ENCODE data around the gene ABCC8.

ABCC8 gene

GRCh38 chr11:17449158-17449557 lies 27.5 kb downstream of the ABCC8 start:
- no peak overlapping the region for H3K27ac Mint-ChIP-seq
- no peak for ATAC-seq (replicated peaks)
- no peak for DNase-seq
- H3K4me1 Mint-ChIP-seq (ENCODE audit: low read depth in 2 of 2): no peaks in the 10 kb centered on the region
- H3K9me3 Mint-ChIP-seq: no peaks in the 10 kb centered on the region
- H3K27me3 Mint-ChIP-seq: peaks cover 18 to 48% of the 10 kb centered on the region in 2 donors
- H3K36me3 Mint-ChIP-seq (ENCODE audit: insufficient read depth): no peaks in the 10 kb centered on the region
- no peak overlapping the region for H3K4me3 Mint-ChIP-seq

DNA sequence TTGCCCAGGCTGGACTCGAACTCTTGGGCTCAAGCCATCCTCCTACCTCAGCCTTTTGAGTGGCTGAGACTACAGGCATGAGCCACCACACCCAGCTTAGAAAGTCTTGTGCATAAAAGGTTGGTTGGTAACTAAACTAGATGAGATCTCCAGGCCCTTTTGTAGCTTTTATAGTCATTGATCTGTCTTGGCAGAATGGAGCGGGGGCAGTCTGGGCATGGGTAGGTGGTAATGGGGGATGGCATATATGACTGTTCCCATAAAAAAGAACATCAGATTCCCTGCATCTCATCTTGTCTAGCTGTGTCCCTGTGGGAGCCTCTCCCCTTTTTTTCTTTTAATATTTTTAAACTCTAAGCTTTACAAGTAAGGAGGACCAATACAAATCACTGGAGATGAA lies 30.2 kb downstream of the ABCC8 start:
- no peak for ATAC-seq (replicated peaks)
- no peak overlapping the region for H3K27ac Mint-ChIP-seq

DNA sequence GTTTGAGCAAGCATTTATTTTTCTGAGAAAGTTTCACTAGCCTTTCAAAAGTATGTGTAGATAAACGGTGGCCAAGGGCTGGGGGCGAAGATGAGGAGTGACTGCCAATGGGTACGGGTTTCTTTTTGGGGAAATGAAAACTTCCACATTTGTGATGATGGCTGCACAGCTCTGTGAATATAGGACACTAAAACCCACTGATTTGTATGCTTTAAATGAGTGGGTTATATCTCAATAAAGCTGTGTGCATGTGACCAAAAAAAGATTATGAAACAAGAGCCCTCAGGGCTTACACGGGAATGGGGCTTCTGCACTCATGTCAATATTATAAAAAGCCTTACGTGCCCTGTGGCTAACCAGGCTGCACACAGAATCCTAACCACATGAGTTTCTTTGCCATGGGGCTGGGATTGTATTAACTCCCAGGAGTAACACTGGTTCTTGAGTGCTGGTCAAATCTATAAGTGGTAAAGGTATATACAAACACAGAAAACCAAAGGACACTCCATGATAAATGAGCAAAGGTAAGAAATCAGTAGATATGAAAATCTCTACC lies 31.3 kb downstream of the ABCC8 start:
- Mint-ChIP-seq H3K36me3 (ENCODE audit: insufficient read depth) (no peaks in the 10 kb centered on the region), H3K9me3 (peaks cover 0 to 2% of the 10 kb centered on the region in 2 donors), H3K27ac (no peak overlapping the region), H3K4me1 (ENCODE audit: low read depth in 2 of 2) (no peaks in the 10 kb centered on the region), H3K27me3 (peaks cover 8 to 56% of the 10 kb centered on the region in 2 donors), H3K4me3 (no peak overlapping the region)
- DNase-seq (no peak), ATAC-seq (replicated peaks) (no peak)

More for the DNA sequence above, 30.2 kb downstream of the ABCC8 start:
- no peak for DNase-seq
- no peaks in the 10 kb centered on the region for H3K36me3 Mint-ChIP-seq (ENCODE audit: insufficient read depth)
- H3K4me1 Mint-ChIP-seq (ENCODE audit: low read depth in 2 of 2): no peaks in the 10 kb centered on the region
- no peaks in the 10 kb centered on the region for H3K9me3 Mint-ChIP-seq
- peaks cover 4 to 49% of the 10 kb centered on the region in 2 donors for H3K27me3 Mint-ChIP-seq
- no peak overlapping the region for H3K4me3 Mint-ChIP-seq

GRCh38 chr11:17443926-17444690 lies 32.5 kb downstream of the ABCC8 start:
- Mint-ChIP-seq H3K4me1 (ENCODE audit: low read depth in 2 of 2) (peaks cover 0 to 6% of the 10 kb centered on the region in 2 donors), H3K27ac (no peak overlapping the region), H3K9me3 (peaks cover 0 to 2% of the 10 kb centered on the region in 2 donors), H3K27me3 (peaks cover 18 to 68% of the 10 kb centered on the region in 2 donors), H3K36me3 (ENCODE audit: insufficient read depth) (peaks cover 2% of the 10 kb centered on the region), H3K4me3 (no peak overlapping the region)
- ATAC-seq (replicated peaks): no peak
- no peak for DNase-seq

DNA sequence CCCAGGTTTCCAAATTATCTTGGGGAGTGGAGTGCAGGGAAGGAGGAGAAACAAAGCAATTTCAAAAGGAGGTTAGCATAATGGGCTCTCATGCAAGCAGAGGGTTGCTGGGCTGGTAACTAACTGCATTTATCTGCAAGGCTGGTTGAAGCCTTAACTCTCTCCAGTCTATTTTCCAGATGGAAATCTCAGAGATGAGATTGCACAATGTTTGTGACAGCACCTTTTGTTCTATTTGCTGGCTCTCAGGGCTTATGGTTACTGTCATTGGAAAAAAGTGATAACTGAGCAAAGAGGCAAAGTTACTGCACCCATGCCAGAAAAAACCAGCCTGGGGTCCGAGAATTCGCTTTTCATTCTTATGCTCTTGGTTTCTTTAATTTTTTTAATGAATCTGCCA lies 33.2 kb downstream of the ABCC8 start:
- Mint-ChIP-seq H3K9me3 (peaks cover 0 to 2% of the 10 kb centered on the region in 2 donors), H3K27me3 (peaks cover 18 to 72% of the 10 kb centered on the region in 2 donors), H3K36me3 (ENCODE audit: insufficient read depth) (peaks cover 3% of the 10 kb centered on the region), H3K27ac (no peak overlapping the region), H3K4me1 (ENCODE audit: low read depth in 2 of 2) (peaks cover 0 to 7% of the 10 kb centered on the region in 2 donors), H3K4me3 (no peak overlapping the region)
- DNase-seq (no peak), ATAC-seq (replicated peaks) (no peak)

DNA sequence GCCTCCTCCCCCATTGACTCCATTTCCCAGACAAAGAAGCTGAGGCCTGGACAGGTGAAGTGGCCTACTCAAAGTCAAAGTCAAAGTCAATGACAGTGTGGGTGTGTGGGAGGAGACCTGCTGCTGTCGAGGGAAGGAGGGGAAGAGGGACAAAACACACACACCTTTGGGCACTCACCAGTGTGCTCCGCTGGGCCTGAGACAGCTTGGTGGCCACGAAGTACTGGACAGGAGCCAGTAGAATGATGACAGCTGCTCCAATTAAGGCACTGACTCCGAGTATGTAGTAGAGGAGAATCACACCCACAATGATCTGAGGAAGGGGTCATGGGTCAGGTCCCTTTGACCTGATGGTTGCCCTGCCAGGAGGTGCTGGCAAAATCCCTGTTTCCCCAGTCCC lies 33.6 kb downstream of the ABCC8 start:
- ATAC-seq (replicated peaks) (no peak), DNase-seq (no peak)
- Mint-ChIP-seq H3K4me1 (ENCODE audit: low read depth in 2 of 2) (peaks cover 0 to 7% of the 10 kb centered on the region in 2 donors), H3K9me3 (peaks cover 0 to 2% of the 10 kb centered on the region in 2 donors), H3K27ac (no peak overlapping the region), H3K27me3 (peaks cover 18 to 72% of the 10 kb centered on the region in 2 donors), H3K4me3 (no peak overlapping the region), H3K36me3 (ENCODE audit: insufficient read depth) (peaks cover 3% of the 10 kb centered on the region)

GRCh38 chr11:17439316-17439782 lies 37.3 kb downstream of the ABCC8 start:
- H3K4me1 Mint-ChIP-seq (ENCODE audit: low read depth in 2 of 2): peaks cover 0 to 7% of the 10 kb centered on the region in 2 donors
- DNase-seq (no peak), ATAC-seq (replicated peaks) (no peak)
- peaks cover 0 to 2% of the 10 kb centered on the region in 2 donors for H3K9me3 Mint-ChIP-seq
- no peak overlapping the region for H3K27ac Mint-ChIP-seq
- H3K4me3 Mint-ChIP-seq: peak overlapping the region in 1 of 2 donors; percentile 7
- peaks cover 3% of the 10 kb centered on the region for H3K36me3 Mint-ChIP-seq (ENCODE audit: insufficient read depth)
- H3K27me3 Mint-ChIP-seq: peaks cover 31 to 88% of the 10 kb centered on the region in 2 donors

- H3K4me3 Mint-ChIP-seq: no peak overlapping the region
- H3K9me3 Mint-ChIP-seq: peaks cover 0 to 2% of the 10 kb centered on the region in 2 donors
- ATAC-seq (replicated peaks): no peak
- H3K36me3 Mint-ChIP-seq (ENCODE audit: insufficient read depth): peaks cover 3% of the 10 kb centered on the region
- no peak overlapping the region for H3K27ac Mint-ChIP-seq
- peaks cover 0 to 7% of the 10 kb centered on the region in 2 donors for H3K4me1 Mint-ChIP-seq (ENCODE audit: low read depth in 2 of 2)
- peaks cover 31 to 80% of the 10 kb centered on the region in 2 donors for H3K27me3 Mint-ChIP-seq
- DNase-seq: no peak
Measured at GRCh38 chr11:17437366-17437765, 39.3 kb downstream of the ABCC8 start.

DNA sequence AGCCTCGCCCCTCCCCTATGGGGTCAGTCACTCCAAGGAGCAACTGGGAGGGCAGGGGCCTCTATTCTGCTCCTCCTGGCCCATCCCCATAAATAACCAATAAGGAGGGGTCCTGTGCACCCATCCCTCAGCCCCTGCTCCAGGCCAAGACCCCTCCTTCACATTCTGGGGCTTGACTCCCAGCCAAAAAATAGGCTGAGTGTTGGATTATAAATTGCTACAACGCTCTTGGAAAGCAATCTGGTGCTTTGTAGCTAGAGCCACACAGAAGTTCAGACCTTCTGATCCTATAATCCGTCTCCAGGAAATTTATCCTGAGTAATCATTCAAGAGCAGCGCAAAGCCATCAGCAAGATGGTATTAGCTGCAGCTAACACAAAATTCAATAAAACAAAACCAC lies 42.5 kb downstream of the ABCC8 start:
- no peak overlapping the region for H3K4me3 Mint-ChIP-seq
- DNase-seq: no peak
- peaks cover 28 to 70% of the 10 kb centered on the region in 2 donors for H3K27me3 Mint-ChIP-seq
- H3K36me3 Mint-ChIP-seq (ENCODE audit: insufficient read depth): peaks cover under 1% of the 10 kb centered on the region
- no peak overlapping the region for H3K27ac Mint-ChIP-seq
- no peak for ATAC-seq (replicated peaks)
- H3K4me1 Mint-ChIP-seq (ENCODE audit: low read depth in 2 of 2): peaks cover 0 to under 1% of the 10 kb centered on the region in 2 donors
- no peaks in the 10 kb centered on the region for H3K9me3 Mint-ChIP-seq

GRCh38 chr11:17432002-17432401 lies 44.6 kb downstream of the ABCC8 start:
- no peak for ATAC-seq (replicated peaks)

GRCh38 chr11:17431139-17431538 lies 45.5 kb downstream of the ABCC8 start:
- no peak overlapping the region for H3K27ac Mint-ChIP-seq
- no peaks in the 10 kb centered on the region for H3K36me3 Mint-ChIP-seq (ENCODE audit: insufficient read depth)
- no peak for DNase-seq
- no peak overlapping the region for H3K4me3 Mint-ChIP-seq
- ATAC-seq (replicated peaks): no peak
- H3K4me1 Mint-ChIP-seq (ENCODE audit: low read depth in 2 of 2): no peaks in the 10 kb centered on the region
- H3K27me3 Mint-ChIP-seq: peaks cover 42 to 68% of the 10 kb centered on the region in 2 donors
- no peaks in the 10 kb centered on the region for H3K9me3 Mint-ChIP-seq

More at GRCh38 chr11:17432002-17432401, 44.6 kb downstream of the ABCC8 start:
- Mint-ChIP-seq H3K27me3 (peaks cover 41 to 70% of the 10 kb centered on the region in 2 donors), H3K4me3 (no peak overlapping the region), H3K36me3 (ENCODE audit: insufficient read depth) (no peaks in the 10 kb centered on the region), H3K27ac (no peak overlapping the region), H3K4me1 (ENCODE audit: low read depth in 2 of 2) (no peaks in the 10 kb centered on the region), H3K9me3 (no peaks in the 10 kb centered on the region)
- no peak for DNase-seq

DNA sequence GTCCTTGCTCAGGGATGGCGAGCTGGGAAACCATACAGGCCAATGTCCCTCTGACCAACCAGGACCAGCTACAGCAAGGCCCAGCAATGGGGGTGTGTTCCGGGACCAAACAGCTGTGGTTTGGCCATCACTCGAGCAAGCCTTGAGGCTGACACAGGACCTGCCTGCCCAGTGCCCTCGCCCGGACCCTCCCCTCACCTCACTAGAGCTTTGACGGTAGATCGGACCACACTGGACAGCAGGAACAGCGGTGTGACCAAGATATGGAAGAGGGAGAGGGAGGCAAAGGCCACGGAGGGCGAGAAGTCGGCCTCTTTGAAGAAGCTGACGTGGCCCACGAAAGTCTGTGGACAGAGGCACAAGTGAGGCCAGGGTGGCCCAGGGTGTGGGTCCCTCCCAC lies 46.0 kb downstream of the ABCC8 start:
- H3K36me3 Mint-ChIP-seq (ENCODE audit: insufficient read depth): no peaks in the 10 kb centered on the region
- ATAC-seq (replicated peaks): no peak
- DNase-seq: no peak
- H3K9me3 Mint-ChIP-seq: no peaks in the 10 kb centered on the region
- no peak overlapping the region for H3K27ac Mint-ChIP-seq
- H3K27me3 Mint-ChIP-seq: peaks cover 42 to 63% of the 10 kb centered on the region in 2 donors
- H3K4me1 Mint-ChIP-seq (ENCODE audit: low read depth in 2 of 2): no peaks in the 10 kb centered on the region
- no peak overlapping the region for H3K4me3 Mint-ChIP-seq

DNA sequence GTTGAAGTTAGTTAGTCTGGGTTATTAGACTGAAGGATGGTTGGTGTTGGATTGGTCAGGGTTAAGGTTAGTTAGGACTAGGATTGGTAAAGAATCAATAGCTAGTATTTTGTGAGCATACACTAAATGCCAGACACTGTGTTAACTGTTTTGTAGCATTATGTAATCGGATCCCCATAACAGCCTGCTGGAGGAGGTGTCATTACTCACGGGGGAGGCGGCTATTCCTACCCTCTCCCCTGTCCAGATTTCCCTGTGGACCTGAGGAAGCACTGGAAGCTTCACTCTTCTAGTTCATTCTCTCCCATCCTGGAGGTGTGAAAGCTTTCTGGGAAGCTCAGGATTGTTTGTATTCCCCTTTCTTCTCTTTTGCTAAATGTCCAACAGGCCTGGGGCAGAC lies 47.7 kb downstream of the ABCC8 start:
- ATAC-seq (replicated peaks) (no peak), DNase-seq (no peak)
- Mint-ChIP-seq H3K4me1 (ENCODE audit: low read depth in 2 of 2) (no peaks in the 10 kb centered on the region), H3K27ac (peak overlapping the region in 1 of 2 donors; percentile 2), H3K36me3 (ENCODE audit: insufficient read depth) (no peaks in the 10 kb centered on the region), H3K27me3 (peaks cover 35 to 64% of the 10 kb centered on the region in 2 donors), H3K4me3 (no peak overlapping the region), H3K9me3 (no peaks in the 10 kb centered on the region)

DNA sequence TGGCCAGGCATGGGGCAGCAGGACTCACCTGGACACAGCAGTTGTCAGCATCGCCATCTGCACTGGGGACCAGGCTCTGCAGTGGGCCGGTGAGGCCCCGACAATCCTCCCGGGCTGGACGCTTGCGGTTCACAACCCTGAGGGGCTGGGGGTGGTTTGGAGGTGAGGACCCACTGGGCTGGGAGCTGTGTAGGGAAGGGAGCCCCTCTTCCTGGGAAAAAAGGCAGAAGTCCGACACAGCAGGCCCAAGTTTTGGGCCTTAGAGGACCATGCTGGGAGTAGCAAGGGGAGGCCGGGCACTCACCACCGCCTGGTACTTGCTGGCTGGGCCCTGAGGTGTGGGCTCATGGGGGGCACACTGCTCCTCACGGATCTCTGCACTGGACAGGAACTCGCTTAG lies 48.4 kb downstream of the ABCC8 start:
- H3K4me3 Mint-ChIP-seq: no peak overlapping the region
- no peaks in the 10 kb centered on the region for H3K36me3 Mint-ChIP-seq (ENCODE audit: insufficient read depth)
- H3K4me1 Mint-ChIP-seq (ENCODE audit: low read depth in 2 of 2): no peaks in the 10 kb centered on the region
- DNase-seq (no peak), ATAC-seq (replicated peaks) (no peak)
- no peaks in the 10 kb centered on the region for H3K9me3 Mint-ChIP-seq
- peaks cover 35 to 67% of the 10 kb centered on the region in 2 donors for H3K27me3 Mint-ChIP-seq
- H3K27ac Mint-ChIP-seq: peak overlapping the region in 1 of 2 donors; percentile 2

Measured in effector memory CD8-positive, alpha-beta T cell (primary cell).